GM12878 (cell line): ENCODE measurements around the gene COL9A2. TPM values are rescaled to one million over a fixed set of nuclear protein-coding genes. Genes with fewer than 3 reads are reported as not detected.

Experiments used
- ATAC-seq: fragments of 200-7000 bp; cut with Tn5 transposase; 3 replicates; pipeline ENCODE4 v1.9.1; 2020; ENCODE audit warnings: mild to moderate bottlenecking, moderate library complexity
- BruUV-seq: library from RNA; stranded (reverse); fragments of 400-500 nt; replicated peaks from 2 replicates; lab custom pipeline; 2021; lab: Mats Ljungman, UMichigan
- CTCF ChIA-PET: fragments of 300-600 bp; sonication (Branson Sonifier 250); formaldehyde crosslinking; extraction: SDS; loops from one replicate; lab custom pipeline; 2021; ENCODE audit warnings: inconsistent platforms; lab: Yijun Ruan, JAX
- POLR2A ChIA-PET: fragments of 350-600 bp; formaldehyde crosslinking; extraction: SDS; loops from one replicate; lab custom pipeline; 2021; ENCODE audit warnings: inconsistent platforms; lab: Charles Lee
- RAD21 ChIA-PET: fragments of 300-600 bp; sonication (Branson Sonifier 250); formaldehyde crosslinking; loops from one replicate; lab custom pipeline; 2023; ENCODE audit warnings: antibody characterized with exemption; ENCODE audit not compliant: unreplicated experiment; lab: Charles Lee
- SMC1A ChIA-PET: fragments of 300-600 bp; sonication (Branson Sonifier 250); formaldehyde crosslinking; loops from one replicate; lab custom pipeline; 2023; ENCODE audit not compliant: unreplicated experiment, uncharacterized antibody; lab: Charles Lee
- DNase-seq: peaks from one replicate; pipeline ENCODE4 v3.0.0-alpha.2; 2011; ENCODE audit warnings: low read depth, low spot score
- FAIRE-seq: peaks from 3 replicates; lab custom pipeline; 2011; peaks lifted over from hg19 to GRCh38; lab: Jason Lieb, UNC
- H2AFZ ChIP-seq: 2 replicates; pipeline ENCODE4 v1.6.0; 2011; ENCODE audit warnings: low read depth, low read length, control low read depth; ENCODE audit not compliant: control insufficient read depth
- H3K27ac ChIP-seq: 2 replicates; pipeline ENCODE4 v1.5.1; 2011; ENCODE audit warnings: control low read depth; ENCODE audit not compliant: control insufficient read depth, insufficient read depth
- H3K27me3 ChIP-seq, 2 experiments: replicated peaks in 1 of 2; 2 replicates each; pipeline versions ENCODE4 v1.6.0 to v1.6.1; 2011; ENCODE audit warnings: low read length in 1 of 2; ENCODE audit not compliant: control insufficient read depth in 2 of 2, insufficient read depth in 2 of 2
- H3K36me3 ChIP-seq, 2 experiments: 2 replicates each; pipeline ENCODE4 v1.5.1; 2011; ENCODE audit warnings: low read length in 1 of 2; ENCODE audit not compliant: control insufficient read depth in 2 of 2, insufficient read depth in 2 of 2
- H3K4me1 ChIP-seq: 2 replicates; pipeline ENCODE4 v1.6.1; 2011; ENCODE audit warnings: mild to moderate bottlenecking, low read length, moderate library complexity, mixed read lengths; ENCODE audit not compliant: control insufficient read depth, insufficient read depth
- H3K4me2 ChIP-seq: 2 replicates; pipeline ENCODE4 v1.6.0; 2011; ENCODE audit warnings: control low read depth; ENCODE audit not compliant: control insufficient read depth, insufficient read depth
- H3K4me3 ChIP-seq: fragments of 200-600 bp; sonication (generic); 2 replicates; pipeline ENCODE4 v1.5.1; 2016
- H3K79me2 ChIP-seq: 2 replicates; pipeline ENCODE4 v1.6.0; 2011; ENCODE audit warnings: low read length; ENCODE audit not compliant: control insufficient read depth, insufficient read depth
- H3K9ac ChIP-seq: 2 replicates; pipeline ENCODE4 v1.8.0; 2011; ENCODE audit warnings: low read length, control low read depth, mixed read lengths; ENCODE audit not compliant: control insufficient read depth, insufficient read depth
- H3K9me3 ChIP-seq: replicated peaks from 3 replicates; pipeline ENCODE4 v1.5.1; 2011; ENCODE audit warnings: mild to moderate bottlenecking, low read length; ENCODE audit not compliant: control insufficient read depth, insufficient read depth
- H4K20me1 ChIP-seq: 2 replicates; pipeline ENCODE4 v1.6.0; 2011; ENCODE audit not compliant: control insufficient read depth, insufficient read depth
- NBN ChIP-seq: fragments of 450-650 bp; IDR thresholded peaks from 2 replicates; pipeline ENCODE4 v1.6.1; 2016
- PKNOX1 ChIP-seq: fragments of 450-650 bp; IDR thresholded peaks from 2 replicates; pipeline ENCODE4 v1.6.1; 2016; ENCODE audit warnings: mild to moderate bottlenecking
- SIN3A ChIP-seq: IDR thresholded peaks from 2 replicates; pipeline ENCODE4 v1.6.1; 2012; ENCODE audit warnings: low read depth, low read length, improper control_type of control experiment
- TAF1 ChIP-seq: IDR thresholded peaks from 2 replicates; pipeline ENCODE4 v1.6.1; 2011; ENCODE audit warnings: mild to moderate bottlenecking, low read depth, low read length, borderline replicate concordance
- TBL1XR1 ChIP-seq: IDR thresholded peaks from 2 replicates; pipeline ENCODE4 v1.6.1; 2012; ENCODE audit warnings: low read depth, low read length, improper control_type of control experiment
- ZBTB40 ChIP-seq: fragments of 450-650 bp; IDR thresholded peaks from 2 replicates; pipeline ENCODE4 v1.6.1; 2016; ENCODE audit warnings: mild to moderate bottlenecking, moderate library complexity, borderline replicate concordance
- WGBS: methylation state at CpG from one replicate; pipeline ENCODE4 v1.1.6; 2016; ENCODE audit warnings: low lambda C conversion rate; ENCODE audit not compliant: insufficient replicate concordance, insufficient coverage; ENCODE audit errors: missing lambda C conversion rate; 5-methylcytosine and 5-hydroxymethylcytosine counted together
- in situ Hi-C: fragments of 300-500 bp; cut with MboI; formaldehyde crosslinking; loops from 9 replicates; pipeline ENCODE4 v1.14.3; 2018; ENCODE audit warnings: mixed read lengths
- intact Hi-C: fragments of 100-400 bp; cut with micrococcal nuclease; formaldehyde crosslinking; loops from one replicate; pipeline ENCODE4 v1.14.2; 2022; ENCODE audit not compliant: unreplicated experiment
- polyA plus RNA-seq, 11 experiments: library from polyadenylated mRNA; depleted of rRNA in 4 of 11; unstranded in 6 of 11; stranded (reverse) in 5 of 11; fragments of >200 nt; fragmentation: Nextera tagmentation in 4 of 11; fragmentation: Illumina TruSeq in 1 of 11; extraction: Ambion mirVana in 4 of 11; extraction: Trizol in 1 of 11; gene quantifications; 1 replicate in 1 of 11; 2 replicates in 10 of 11; pipeline versions ENCODE4 v1.2.1 to v1.2.3, GENCODE V29; 2011 to 2016; ENCODE audit warnings: inconsistent platforms in 2 of 11, missing spikeins in 2 of 11, low read depth in 1 of 11
- total RNA-seq, 4 experiments: library from RNA; depleted of rRNA in 3 of 4; stranded (reverse); fragments of >200 nt in 3 of 4; fragmentation: Illumina TruSeq in 1 of 4; extraction: Trizol in 1 of 4; gene quantifications; 2 replicates each; pipeline versions ENCODE4 v1.2.1 to v1.2.3, GENCODE V29; 2013 to 2021

The COL9A2 gene
- total and polyA plus RNA-seq, 10 of the 15 experiments (the other 5 are each of a cell fraction or from before 2014, with no cell fraction given): 3.1 to 63.3 (median 22.4) TPM

DNA sequence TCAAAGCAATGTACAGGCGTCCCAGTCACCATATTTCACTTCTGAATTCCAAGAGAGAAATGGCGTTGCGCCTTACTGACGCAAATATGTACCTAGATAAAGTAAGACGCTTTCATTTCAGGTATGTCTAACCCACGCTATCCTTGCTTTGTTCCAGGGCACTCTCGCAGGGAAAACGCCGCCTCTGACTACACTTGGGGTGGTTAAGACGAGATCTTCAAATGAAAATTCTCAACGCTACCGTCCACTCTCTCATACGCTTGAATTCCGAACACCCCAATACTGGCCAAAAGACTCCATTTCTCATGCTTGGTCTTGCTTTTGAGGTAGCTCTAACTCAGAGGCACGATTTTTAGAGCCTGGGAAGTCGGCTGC is 59.8 kb downstream of the COL9A2 start (continued):
- TF ChIP-seq ZBTB40 (no peak), NBN (no peak), TBL1XR1 (no peak)

DNA sequence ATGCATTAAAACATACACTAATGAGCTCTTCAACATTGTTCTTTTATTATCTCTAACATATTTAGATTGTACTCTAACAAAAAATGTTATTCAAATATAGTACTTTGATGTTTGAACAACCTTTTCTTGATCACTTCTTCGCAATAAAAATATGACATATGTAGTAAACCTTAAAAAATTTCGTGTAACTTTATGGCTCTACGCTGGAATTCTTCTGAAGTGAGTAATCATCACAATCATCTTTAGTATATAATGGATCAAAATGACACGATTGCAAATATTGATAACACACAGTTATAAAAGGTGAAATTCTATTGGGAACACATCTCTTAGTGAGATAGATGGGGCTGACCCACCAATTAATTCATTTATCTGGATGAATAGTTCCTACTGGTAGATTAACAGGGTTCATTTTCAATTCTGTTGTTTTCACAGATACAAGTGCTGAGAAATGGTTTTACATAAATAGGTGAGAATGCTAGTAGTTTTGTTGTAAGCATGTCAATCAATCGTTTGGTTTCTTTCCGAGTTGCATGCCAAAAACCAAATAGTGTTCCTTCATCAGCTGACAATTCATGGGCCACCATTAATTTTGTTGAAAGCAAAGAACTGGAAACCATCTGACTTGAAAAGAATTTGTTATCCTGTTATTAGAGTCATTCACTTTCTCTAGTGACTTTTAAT is 60.5 kb downstream of the COL9A2 start:
- ChIA-PET RAD21 (interaction anchor here (0.6 to 1.4 kb wide), 5 partner anchors 15 to 113 kb away, joined by 3 to 11 read pairs (median 3); no protein-coding TSS in a partner anchor), CTCF (interaction anchor here (1.0 to 3.8 kb wide), 6 partner anchors 15 to 113 kb away, joined by 3 to 21 read pairs (median 6); no protein-coding TSS in a partner anchor), SMC1A (interaction anchor here (1.0 to 2.6 kb wide), 11 partner anchors 10 to 148 kb away, joined by 3 to 9 read pairs (median 5); no protein-coding TSS in a partner anchor), POLR2A (interaction anchor here (1.0 to 3.3 kb wide), 3 partner anchors 14 to 57 kb away, joined by 3 to 16 read pairs (median 3); no protein-coding TSS in a partner anchor)
- Histone ChIP-seq H4K20me1 (no peaks in the 10 kb centered on the region), H2AFZ (no peak overlapping the region; the same call in 1 of the 2 replicates), H3K79me2 (peaks cover 35% of the 10 kb centered on the region), H3K27me3 (no peaks in the 10 kb centered on the region), H3K36me3 (peaks cover 0 to 5% of the 10 kb centered on the region in 2 experiments; a peak in 2 of 4 replicates), H3K27ac (peak overlapping the region; percentile 99), H3K4me3 (peak overlapping the region; percentile 69), H3K9ac (peak overlapping the region; percentile 100), H3K4me1 (peaks cover 8% of the 10 kb centered on the region; the same call in 1 of the 2 replicates), H3K4me2 (peak overlapping the region; percentile 77), H3K9me3 (no peaks in the 10 kb centered on the region)
- FAIRE-seq: no peak
- no TSS peak for BruUV-seq
- no peak for TF ChIP-seq SIN3A
- peak; percentile 54; the same call in 1 of the 2 replicates for TF ChIP-seq PKNOX1
- TF ChIP-seq TAF1: no peak
- DNase-seq: no peak
- in situ Hi-C loops: no loop called here
- WGBS: 77% methylated on average over 6 of the region's 6 CpGs
- ATAC-seq: no peak
- intact Hi-C loops: loop anchor here (10.0 kb wide), 1 partner anchor 148 kb away; no protein-coding TSS in a partner anchor
